Fibroblast of lung (primary cell): ENCODE measurements around the gene NRDE2. TPM values are rescaled to one million over a fixed set of nuclear protein-coding genes. Genes with fewer than 3 reads are reported as not detected.

ENCODE experiments used
- DNase-seq, 2 donors: peaks; one replicate each; pipeline versions ENCODE4 v3.0.0 to v3.0.0-alpha.2; 2010; ENCODE audit warnings: low read depth in 2 of 2
- H2AFZ ChIP-seq: 2 replicates; pipeline ENCODE4 v1.5.1; 2012; ENCODE audit warnings: low read length, control low read depth, inconsistent platforms
- H3K27ac ChIP-seq: 2 replicates; pipeline ENCODE4 v1.5.1; 2011; ENCODE audit warnings: low read length, control low read depth; ENCODE audit not compliant: insufficient read depth
- H3K27me3 ChIP-seq: 2 replicates; pipeline ENCODE4 v1.5.1; 2011; ENCODE audit warnings: mild to moderate bottlenecking, low read length; ENCODE audit not compliant: control insufficient read depth, insufficient read depth
- H3K36me3 ChIP-seq: 2 replicates; pipeline ENCODE4 v1.5.1; 2011; ENCODE audit warnings: low read length; ENCODE audit not compliant: control insufficient read depth, insufficient read depth
- H3K4me1 ChIP-seq: 2 replicates; pipeline ENCODE4 v1.5.1; 2011; ENCODE audit warnings: low read length; ENCODE audit not compliant: control insufficient read depth, insufficient read depth; ENCODE audit errors: extremely low read depth
- H3K4me2 ChIP-seq: 2 replicates; pipeline ENCODE4 v1.5.1; 2011; ENCODE audit warnings: low read length, control low read depth; ENCODE audit not compliant: insufficient read depth; ENCODE audit errors: extremely low read depth
- H3K4me3 ChIP-seq, 4 experiments: fragments of 200-600 bp in 1 of 4; sonication (generic) in 1 of 4; replicated peaks in 1 of 4; 2 replicates each; pipeline ENCODE4 v1.5.1; 2011 to 2016; ENCODE audit warnings: low read length in 4 of 4, low read depth in 3 of 4, mild to moderate bottlenecking in 3 of 4, control low read depth in 2 of 4, inconsistent platforms in 1 of 4, mixed read lengths in 1 of 4; ENCODE audit not compliant: insufficient read depth in 1 of 4; ENCODE audit errors: control extremely low read depth in 1 of 4
- H3K79me2 ChIP-seq: 2 replicates; pipeline ENCODE4 v1.5.1; 2012; ENCODE audit warnings: mild to moderate bottlenecking, low read length, inconsistent platforms; ENCODE audit not compliant: control insufficient read depth, insufficient read depth
- H3K9ac ChIP-seq: 2 replicates; pipeline ENCODE4 v1.5.1; 2011; ENCODE audit warnings: mild to moderate bottlenecking, low read length, control low read depth; ENCODE audit not compliant: insufficient read depth
- H3K9me3 ChIP-seq: 2 replicates; pipeline ENCODE4 v1.5.1; 2012; ENCODE audit warnings: low read depth, low read length; ENCODE audit not compliant: control insufficient read depth, insufficient read depth
- H4K20me1 ChIP-seq: 2 replicates; pipeline ENCODE4 v1.5.1; 2011; ENCODE audit warnings: low read length; ENCODE audit not compliant: control insufficient read depth, insufficient read depth; ENCODE audit errors: extremely low read depth
- EZH2 ChIP-seq: IDR thresholded peaks from 2 replicates; pipeline ENCODE4 v1.5.1; 2012; ENCODE audit warnings: low read length, control low read depth, mild to moderate bottlenecking; ENCODE audit errors: missing control alignments
- polyA plus RNA-seq, 2 donors: library from polyadenylated mRNA; depleted of rRNA in 1 of 2; stranded (reverse) in 1 of 2; unstranded in 1 of 2; fragments of >200 nt; gene quantifications; 2 replicates each; pipeline ENCODE4 v1.2.1, GENCODE V29; 2011 to 2012; ENCODE audit warnings: missing spikeins in 1 of 2
- total RNA-seq: library from RNA; depleted of rRNA; stranded (reverse); fragments of >200 nt; gene quantifications from 2 replicates; pipeline ENCODE4 v1.2.1, GENCODE V29; 2014
- TF ChIP-seq, protein P1 (sequence below), 2 donors: IDR thresholded peaks in 1 of 2; conservative IDR thresholded peaks in 1 of 2; 1 replicate in 1 of 2; 2 replicates in 1 of 2; pipeline ENCODE4 v1.5.1; 2011 to 2012; ENCODE audit warnings: low read length in 2 of 2, control low read depth in 1 of 2, inconsistent platforms in 1 of 2, low read depth in 1 of 2, mild to moderate bottlenecking in 1 of 2

The NRDE2 gene
- total and polyA plus RNA-seq, 2 donors (not counting 1 experiment from before 2014, with no cell fraction given), result 7.0 to 9.7 TPM

DNA sequence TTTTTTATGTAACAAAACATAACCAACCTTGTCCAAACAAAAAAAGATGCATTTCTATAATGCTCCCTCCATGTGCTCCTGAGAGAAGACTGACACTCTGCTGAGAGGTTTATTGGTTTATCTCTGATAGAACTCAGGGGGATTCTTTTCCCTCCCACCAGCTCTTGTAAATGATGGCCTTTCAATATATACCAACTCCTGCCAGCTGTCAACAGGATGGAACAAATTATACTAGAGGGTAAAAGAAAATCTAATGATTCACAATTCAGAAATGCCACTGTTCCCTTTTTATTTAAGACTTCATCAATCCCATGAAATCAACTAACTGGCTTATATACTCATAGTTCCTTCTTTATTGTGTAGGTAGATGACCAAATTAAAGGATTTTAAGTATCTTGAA is 50.0 kb downstream of the NRDE2 start:
- no peaks in the 10 kb centered on the region for H4K20me1 ChIP-seq
- H3K9ac ChIP-seq, result no peak overlapping the region
- no peaks in the 10 kb centered on the region for H3K79me2 ChIP-seq
- no peak overlapping the region for H2AFZ ChIP-seq
- no peak overlapping the region for H3K4me2 ChIP-seq
- H3K27ac ChIP-seq, result no peak overlapping the region
- no peaks in the 10 kb centered on the region for H3K27me3 ChIP-seq
- no peak overlapping the region for H3K4me3 ChIP-seq
- no peak for TF ChIP-seq EZH2
- TF ChIP-seq, protein P1, sequence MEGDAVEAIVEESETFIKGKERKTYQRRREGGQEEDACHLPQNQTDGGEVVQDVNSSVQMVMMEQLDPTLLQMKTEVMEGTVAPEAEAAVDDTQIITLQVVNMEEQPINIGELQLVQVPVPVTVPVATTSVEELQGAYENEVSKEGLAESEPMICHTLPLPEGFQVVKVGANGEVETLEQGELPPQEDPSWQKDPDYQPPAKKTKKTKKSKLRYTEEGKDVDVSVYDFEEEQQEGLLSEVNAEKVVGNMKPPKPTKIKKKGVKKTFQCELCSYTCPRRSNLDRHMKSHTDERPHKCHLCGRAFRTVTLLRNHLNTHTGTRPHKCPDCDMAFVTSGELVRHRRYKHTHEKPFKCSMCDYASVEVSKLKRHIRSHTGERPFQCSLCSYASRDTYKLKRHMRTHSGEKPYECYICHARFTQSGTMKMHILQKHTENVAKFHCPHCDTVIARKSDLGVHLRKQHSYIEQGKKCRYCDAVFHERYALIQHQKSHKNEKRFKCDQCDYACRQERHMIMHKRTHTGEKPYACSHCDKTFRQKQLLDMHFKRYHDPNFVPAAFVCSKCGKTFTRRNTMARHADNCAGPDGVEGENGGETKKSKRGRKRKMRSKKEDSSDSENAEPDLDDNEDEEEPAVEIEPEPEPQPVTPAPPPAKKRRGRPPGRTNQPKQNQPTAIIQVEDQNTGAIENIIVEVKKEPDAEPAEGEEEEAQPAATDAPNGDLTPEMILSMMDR (conservative IDR thresholded peaks at IDR 0.05 in 1 of 2, IDR thresholded peaks at IDR 0.05 in 1 of 2; ENCODE audit: low read depth in 1 of 2, low read length in 2 of 2), result no peak
- peaks cover 8% of the 10 kb centered on the region for H3K36me3 ChIP-seq
- H3K9me3 ChIP-seq, result no peaks in the 10 kb centered on the region
- H3K4me1 ChIP-seq, result peaks cover 11% of the 10 kb centered on the region
- DNase-seq, result peak in 1 of 2 donors; percentile 54

DNA sequence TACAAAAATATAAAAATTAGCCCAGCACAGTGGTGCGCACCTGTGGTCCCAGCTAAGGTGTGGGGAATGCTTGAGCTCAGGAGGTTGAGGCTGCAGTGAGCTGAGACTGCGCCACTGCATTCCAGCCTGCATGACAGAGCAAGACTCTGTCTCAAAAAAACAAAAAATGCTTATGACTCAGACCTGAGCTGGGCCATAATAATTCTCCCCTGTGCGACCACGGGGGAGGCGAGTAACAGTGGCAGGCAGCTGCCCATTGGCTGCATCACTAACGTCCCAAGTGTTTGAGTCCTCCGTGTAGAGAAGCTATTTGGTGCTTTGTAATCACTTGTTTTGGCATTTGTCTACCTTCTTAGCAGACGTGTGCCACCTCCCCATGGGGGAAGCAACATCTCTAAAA is 50.5 kb downstream of the NRDE2 start:
- peak overlapping the region; percentile 65 for H3K27ac ChIP-seq
- H2AFZ ChIP-seq, result no peak overlapping the region
- H3K79me2 ChIP-seq, result no peaks in the 10 kb centered on the region
- no peaks in the 10 kb centered on the region for H3K9me3 ChIP-seq
- H3K4me3 ChIP-seq, result no peak overlapping the region
- peaks cover 8% of the 10 kb centered on the region for H3K36me3 ChIP-seq
- H3K9ac ChIP-seq, result no peak overlapping the region
- H3K4me2 ChIP-seq, result peak overlapping the region; percentile 40
- no peaks in the 10 kb centered on the region for H3K27me3 ChIP-seq
- peaks cover 11% of the 10 kb centered on the region for H3K4me1 ChIP-seq
- no peak for TF ChIP-seq EZH2
- TF ChIP-seq, protein P1 (conservative IDR thresholded peaks at IDR 0.05 in 1 of 2, IDR thresholded peaks at IDR 0.05 in 1 of 2; ENCODE audit: low read depth in 1 of 2, low read length in 2 of 2), result no peak
- no peaks in the 10 kb centered on the region for H4K20me1 ChIP-seq
- peak; percentile 43 to 90 for DNase-seq

DNA sequence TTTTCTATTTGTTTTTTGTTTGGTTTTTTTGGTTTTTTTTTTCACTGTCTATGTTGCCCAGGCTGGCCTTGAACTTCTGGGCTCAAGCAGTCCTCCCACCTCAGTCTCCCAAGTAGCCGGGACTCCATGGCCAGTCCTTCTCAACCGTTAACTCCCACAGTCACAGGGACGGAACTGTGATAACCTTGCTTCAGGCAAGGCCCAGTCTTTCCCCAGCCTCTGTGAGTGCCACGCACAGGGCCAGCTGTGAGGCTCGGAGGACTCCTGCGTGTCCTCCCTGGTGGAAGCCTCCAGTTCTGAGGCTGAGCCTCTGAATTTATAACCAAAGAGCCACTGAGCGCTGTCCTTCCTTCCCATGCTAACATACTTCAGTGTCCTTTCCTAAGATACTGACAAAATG is 51.6 kb downstream of the NRDE2 start:
- Histone ChIP-seq H3K4me3 (no peak overlapping the region), H3K4me2 (no peak overlapping the region), H4K20me1 (no peaks in the 10 kb centered on the region), H3K9me3 (no peaks in the 10 kb centered on the region), H3K27me3 (no peaks in the 10 kb centered on the region), H3K4me1 (peaks cover 16% of the 10 kb centered on the region), H2AFZ (no peak overlapping the region), H3K79me2 (no peaks in the 10 kb centered on the region), H3K36me3 (peaks cover 9% of the 10 kb centered on the region), H3K9ac (no peak overlapping the region), H3K27ac (no peak overlapping the region)
- TF ChIP-seq, protein P1 (conservative IDR thresholded peaks at IDR 0.05 in 1 of 2, IDR thresholded peaks at IDR 0.05 in 1 of 2; ENCODE audit: low read depth in 1 of 2, low read length in 2 of 2), result no peak
- TF ChIP-seq EZH2, result no peak
- no peak for DNase-seq
